BJ (cell line): ENCODE measurements around the gene TTC3. TPM values are rescaled to one million over a fixed set of nuclear protein-coding genes. Genes with fewer than 3 reads are reported as not detected.

Source experiments
- CTCF ChIA-PET: fragments of 350-600 bp; formaldehyde crosslinking; extraction: SDS; loops from one replicate; lab custom pipeline; 2021; ENCODE audit warnings: antibody characterized with exemption, inconsistent platforms; lab: Yijun Ruan, JAX
- POLR2A ChIA-PET: fragments of 300-600 bp; sonication (Branson Sonifier 250); formaldehyde crosslinking; extraction: SDS; loops from one replicate; lab custom pipeline; 2021; ENCODE audit warnings: antibody characterized with exemption; lab: Charles Lee
- DNase-seq: peaks from one replicate; pipeline ENCODE4 v3.0.0-alpha.2; 2011; ENCODE audit warnings: low read depth
- H3K27me3 ChIP-seq: 2 replicates; pipeline ENCODE4 v1.6.0; 2011; ENCODE audit warnings: low read length; ENCODE audit not compliant: control insufficient read depth, insufficient read depth
- H3K36me3 ChIP-seq: 2 replicates; pipeline ENCODE4 v1.5.1; 2011; ENCODE audit warnings: low read length; ENCODE audit not compliant: control insufficient read depth, insufficient read depth
- H3K4me3 ChIP-seq: 2 replicates; pipeline ENCODE4 v1.5.1; 2011; ENCODE audit warnings: low read depth, mild to moderate bottlenecking, control low read depth, low read length
- polyA plus RNA-seq: library from polyadenylated mRNA; depleted of rRNA; stranded (reverse); fragments of >200 nt; gene quantifications from 2 replicates; pipeline ENCODE4 v1.2.3, GENCODE V29; 2011
- TF ChIP-seq, protein P1 (sequence below): IDR thresholded peaks from 2 replicates; pipeline ENCODE4 v1.5.1; 2011; ENCODE audit warnings: low read depth, mild to moderate bottlenecking, control low read depth, inconsistent platforms, low read length, moderate library complexity; ENCODE audit not compliant: insufficient read depth

Gene TTC3
- polyA plus RNA-seq, 1 experiment, result 108 TPM

- DNase-seq, result no peak
- TF ChIP-seq, protein P1, sequence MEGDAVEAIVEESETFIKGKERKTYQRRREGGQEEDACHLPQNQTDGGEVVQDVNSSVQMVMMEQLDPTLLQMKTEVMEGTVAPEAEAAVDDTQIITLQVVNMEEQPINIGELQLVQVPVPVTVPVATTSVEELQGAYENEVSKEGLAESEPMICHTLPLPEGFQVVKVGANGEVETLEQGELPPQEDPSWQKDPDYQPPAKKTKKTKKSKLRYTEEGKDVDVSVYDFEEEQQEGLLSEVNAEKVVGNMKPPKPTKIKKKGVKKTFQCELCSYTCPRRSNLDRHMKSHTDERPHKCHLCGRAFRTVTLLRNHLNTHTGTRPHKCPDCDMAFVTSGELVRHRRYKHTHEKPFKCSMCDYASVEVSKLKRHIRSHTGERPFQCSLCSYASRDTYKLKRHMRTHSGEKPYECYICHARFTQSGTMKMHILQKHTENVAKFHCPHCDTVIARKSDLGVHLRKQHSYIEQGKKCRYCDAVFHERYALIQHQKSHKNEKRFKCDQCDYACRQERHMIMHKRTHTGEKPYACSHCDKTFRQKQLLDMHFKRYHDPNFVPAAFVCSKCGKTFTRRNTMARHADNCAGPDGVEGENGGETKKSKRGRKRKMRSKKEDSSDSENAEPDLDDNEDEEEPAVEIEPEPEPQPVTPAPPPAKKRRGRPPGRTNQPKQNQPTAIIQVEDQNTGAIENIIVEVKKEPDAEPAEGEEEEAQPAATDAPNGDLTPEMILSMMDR, result no peak
- H3K4me3 ChIP-seq, result no peak overlapping the region
- ChIA-PET CTCF (interaction anchor here (0.7 kb wide), 1 partner anchor 87 kb away, joined by 3 read pairs; no protein-coding TSS in a partner anchor), POLR2A (no interaction called here)
- H3K36me3 ChIP-seq, result no peaks in the 10 kb centered on the region
- no peaks in the 10 kb centered on the region for H3K27me3 ChIP-seq
These were observed 3.2 kb downstream of the TTC3 start for GRCh38 chr21:37076087-37076850.

GRCh38 chr21:37077403-37077802, 4.3 kb downstream of the TTC3 start:
- TF ChIP-seq, protein P1, result no peak
- ChIA-PET POLR2A (no interaction called here), CTCF (no interaction called here)

GRCh38 chr21:37079211-37079824, 6.3 kb downstream of the TTC3 start:
- Histone ChIP-seq H3K36me3 (no peaks in the 10 kb centered on the region), H3K27me3 (no peaks in the 10 kb centered on the region), H3K4me3 (no peak overlapping the region)
- TF ChIP-seq, protein P1, result peak; percentile 19; the same call in 1 of the 2 replicates
- no peak for DNase-seq
- CTCF ChIA-PET, result no interaction called here
- POLR2A ChIA-PET, result no interaction called here

More at GRCh38 chr21:37077403-37077802, 4.3 kb downstream of the TTC3 start:
- Histone ChIP-seq H3K4me3 (no peak overlapping the region), H3K36me3 (no peaks in the 10 kb centered on the region), H3K27me3 (no peaks in the 10 kb centered on the region)
- no peak for DNase-seq

- ChIA-PET CTCF (interaction anchor here (0.9 to 1.9 kb wide), 3 partner anchors 72 to 105 kb away, joined by 3 to 8 read pairs (median 4); no protein-coding TSS in a partner anchor), POLR2A (interaction anchor here (0.7 kb wide), 1 partner anchor 40 kb away, joined by 6 read pairs; no protein-coding TSS in a partner anchor)
- TF ChIP-seq, protein P1, result no peak
- H3K36me3 ChIP-seq, result no peaks in the 10 kb centered on the region
- no peaks in the 10 kb centered on the region for H3K27me3 ChIP-seq
- DNase-seq, result no peak
- no peak overlapping the region for H3K4me3 ChIP-seq
These were observed 9.3 kb downstream of the TTC3 start for GRCh38 chr21:37082375-37082774.

- Histone ChIP-seq H3K36me3 (no peaks in the 10 kb centered on the region), H3K4me3 (no peak overlapping the region), H3K27me3 (no peaks in the 10 kb centered on the region)
- TF ChIP-seq, protein P1, result no peak
- ChIA-PET POLR2A (no interaction called here), CTCF (interaction anchor here (0.6 to 1.9 kb wide), 5 partner anchors 72 to 182 kb away, joined by 3 to 8 read pairs (median 4); no protein-coding TSS in a partner anchor)
- DNase-seq, result no peak
These were observed 9.9 kb downstream of the TTC3 start for GRCh38 chr21:37082856-37083528.
